H1 (cell line): Measurements from ENCODE around the gene CREBBP.

Experiments used
- CTCF ChIP-seq, 3 experiments: IDR thresholded peaks; 1 replicate in 2 of 3; 2 replicates in 1 of 3; pipeline versions ENCODE4 v1.5.1 to v1.6.1; 2011; ENCODE audit warnings: low read length in 3 of 3, mild to moderate bottlenecking in 3 of 3, inconsistent platforms in 2 of 3, low read depth in 1 of 3, moderate library complexity in 1 of 3; ENCODE audit not compliant: insufficient read depth in 1 of 3; ENCODE audit errors: control extremely low read depth in 1 of 3
- POLR2A ChIP-seq, 2 experiments: IDR thresholded peaks; 1 replicate in 1 of 2; 2 replicates in 1 of 2; pipeline ENCODE4 v1.6.1; 2011; ENCODE audit warnings: low read depth in 2 of 2, low read length in 2 of 2, mild to moderate bottlenecking in 2 of 2; ENCODE audit errors: control extremely low read depth in 1 of 2
- YY1 ChIP-seq: IDR thresholded peaks from 2 replicates; pipeline ENCODE4 v1.6.1; 2011; ENCODE audit warnings: low read depth, mild to moderate bottlenecking, low read length

GRCh38 chr16:3866703-3867431 lies 13.6 kb downstream of the CREBBP start:
- TF ChIP-seq POLR2A (IDR thresholded peaks at IDR 0.05; ENCODE audit: control extremely low read depth in 1 of 2, low read depth in 2 of 2, low read length in 2 of 2) (no peak), CTCF (IDR thresholded peaks at IDR 0.05; ENCODE audit: control extremely low read depth in 1 of 3, insufficient read depth in 1 of 3, low read depth in 1 of 3, low read length in 3 of 3) (no peak), YY1 (no peak)
